Small intestine (tissue), 7 donors: ENCODE measurements around the gene PDE3A. TPM values are rescaled to one million over a fixed set of nuclear protein-coding genes. Genes with fewer than 3 reads are reported as not detected.

Source experiments
- DNase-seq, 2 donors: peaks; one replicate each; pipeline versions ENCODE4 v3.0.0 to v3.0.0-alpha.2; 2013
- FAIRE-seq: peaks from 2 replicates; lab custom pipeline; 2012; peaks lifted over from hg19 to GRCh38; lab: Jason Lieb, UNC
- H3K27ac ChIP-seq, 3 donors: one replicate each; pipeline ENCODE4 v1.5.1; 2013; ENCODE audit warnings: low read length in 2 of 3, mild to moderate bottlenecking in 2 of 3, control low read depth in 1 of 3, inconsistent platforms in 1 of 3, low read depth in 1 of 3, moderate library complexity in 1 of 3
- H3K27me3 ChIP-seq, 3 donors: one replicate each; pipeline ENCODE4 v1.6.1; 2013; ENCODE audit warnings: low read length in 3 of 3, inconsistent platforms in 1 of 3; ENCODE audit not compliant: control insufficient read depth in 3 of 3, insufficient read depth in 3 of 3
- H3K36me3 ChIP-seq, 3 donors: one replicate each; pipeline ENCODE4 v1.6.1; 2013; ENCODE audit warnings: low read length in 3 of 3, inconsistent platforms in 1 of 3, low read depth in 1 of 3, mild to moderate bottlenecking in 1 of 3, moderate library complexity in 1 of 3; ENCODE audit not compliant: control insufficient read depth in 3 of 3, insufficient read depth in 2 of 3
- H3K4me1 ChIP-seq, 3 donors: one replicate each; pipeline ENCODE4 v1.6.1; 2013; ENCODE audit warnings: low read length in 2 of 3, inconsistent platforms in 1 of 3, low read depth in 1 of 3, mild to moderate bottlenecking in 1 of 3, moderate library complexity in 1 of 3; ENCODE audit not compliant: control insufficient read depth in 3 of 3, insufficient read depth in 2 of 3
- H3K4me3 ChIP-seq, 3 donors: one replicate each; pipeline ENCODE4 v1.5.1; 2013; ENCODE audit warnings: low read length in 3 of 3, control low read depth in 1 of 3, inconsistent platforms in 1 of 3, low read depth in 1 of 3, mild to moderate bottlenecking in 1 of 3, moderate library complexity in 1 of 3
- H3K9me3 ChIP-seq, 2 donors: one replicate each; pipeline ENCODE4 v1.6.1; 2013; ENCODE audit warnings: low read depth in 1 of 2, low read length in 1 of 2; ENCODE audit not compliant: control insufficient read depth in 2 of 2, insufficient read depth in 1 of 2
- WGBS, 3 donors: extraction: QIAGEN DNeasy Blood & Tissue Kit; methylation state at CpG; one replicate each; pipeline ENCODE4 v1.1.7; 2013; 5-methylcytosine and 5-hydroxymethylcytosine counted together
- polyA plus RNA-seq, 4 donors: library from polyadenylated mRNA; stranded (reverse) in 3 of 4; unstranded in 1 of 4; fragments of 200-250 nt in 3 of 4; fragments of 120-200 nt in 1 of 4; gene quantifications; one replicate each; pipeline versions ENCODE4 v1.2.1 to v1.2.3, GENCODE V29; 2013
- donor health status: healthy with polysubstance abuse.
- donor health status: control.
- donor health status: control.
- donor health status: Bipolar disorder and iron deficiency.
- donor health status: healthy.

The PDE3A gene
- polyA plus RNA-seq, 4 donors, result 2.4 to 79.4 (median 6.6) TPM

DNA sequence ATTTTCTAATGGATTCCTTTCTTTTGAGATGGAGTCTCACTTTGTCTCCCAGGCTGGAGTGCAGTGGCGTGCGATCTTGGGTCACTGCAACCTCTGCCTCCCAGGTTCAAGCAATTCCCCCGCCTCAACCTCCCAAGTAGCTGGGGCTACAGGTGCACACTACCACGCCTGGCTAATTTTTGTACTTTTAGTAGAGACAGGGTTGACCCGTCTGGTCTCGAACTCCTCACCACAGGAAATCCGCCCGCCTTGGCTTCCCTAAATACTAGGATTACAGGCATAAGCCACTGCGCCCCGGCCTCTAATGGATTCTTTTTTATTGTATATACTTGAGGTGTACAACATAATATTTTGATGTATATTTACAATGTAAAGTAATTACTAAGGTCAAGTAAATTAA, 186.7 kb downstream of the PDE3A start:
- Histone ChIP-seq H3K9me3 (peaks cover 0 to 8% of the 10 kb centered on the region in 2 donors), H3K36me3 (peaks cover 0 to 14% (median 0%) of the 10 kb centered on the region in 3 donors), H3K4me1 (no peaks in the 10 kb centered on the region), H3K4me3 (no peak overlapping the region), H3K27me3 (no peaks in the 10 kb centered on the region), H3K27ac (no peak overlapping the region)
- FAIRE-seq (no peak), DNase-seq (no peak)
- 95 to 98% (median 97%) methylated on average over 10 of the region's 10 CpGs for whole genome bisulfite sequencing, 3 donors

DNA sequence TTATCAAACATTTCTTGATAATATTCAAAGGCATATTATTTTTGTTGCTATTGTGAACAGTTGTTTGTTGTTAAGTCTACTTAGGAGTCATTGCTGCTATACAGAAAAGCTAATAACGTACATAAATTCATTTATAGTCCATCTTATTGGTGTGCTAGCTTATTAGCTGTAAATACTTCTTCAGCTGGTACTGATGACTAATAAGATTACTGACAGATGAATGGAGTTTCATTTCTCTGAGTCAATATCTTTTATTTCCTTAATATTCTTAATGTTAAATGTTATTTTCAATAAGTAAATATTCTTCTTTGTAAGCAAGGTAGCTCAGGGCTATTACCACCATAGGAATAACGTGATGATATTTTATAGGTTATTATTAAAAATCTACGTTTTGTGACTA, 187.4 kb downstream of the PDE3A start:
- Histone ChIP-seq H3K4me3 (no peak overlapping the region), H3K36me3 (peaks cover 0 to 14% (median 0%) of the 10 kb centered on the region in 3 donors), H3K9me3 (peaks cover 0 to 8% of the 10 kb centered on the region in 2 donors), H3K4me1 (no peaks in the 10 kb centered on the region), H3K27me3 (no peaks in the 10 kb centered on the region), H3K27ac (no peak overlapping the region)
- FAIRE-seq (no peak), DNase-seq (no peak)
- WGBS, 3 donors, result 73 to 77% (median 73%) methylated on average over 3 of the region's 3 CpGs

GRCh38 chr12:20557096-20557495, 188.8 kb downstream of the PDE3A start:
- Histone ChIP-seq H3K36me3 (peaks cover 0 to 11% (median 0%) of the 10 kb centered on the region in 3 donors), H3K27me3 (no peaks in the 10 kb centered on the region), H3K27ac (no peak overlapping the region), H3K4me1 (no peaks in the 10 kb centered on the region), H3K4me3 (no peak overlapping the region), H3K9me3 (no peaks in the 10 kb centered on the region)
- no peak for FAIRE-seq
- 72 to 81% (median 74%) methylated on average over 1 of the region's 1 CpG for WGBS, 3 donors
- DNase-seq, result no peak

GRCh38 chr12:20560935-20561334, 192.6 kb downstream of the PDE3A start:
- Histone ChIP-seq H3K9me3 (no peaks in the 10 kb centered on the region), H3K36me3 (peaks cover 0 to 3% (median 0%) of the 10 kb centered on the region in 3 donors), H3K4me1 (no peaks in the 10 kb centered on the region), H3K27ac (no peak overlapping the region), H3K4me3 (no peak overlapping the region), H3K27me3 (no peaks in the 10 kb centered on the region)
- FAIRE-seq (no peak), DNase-seq (no peak)
- 89 to 97% (median 92%) methylated on average over 8 of the region's 8 CpGs for WGBS, 3 donors

DNA sequence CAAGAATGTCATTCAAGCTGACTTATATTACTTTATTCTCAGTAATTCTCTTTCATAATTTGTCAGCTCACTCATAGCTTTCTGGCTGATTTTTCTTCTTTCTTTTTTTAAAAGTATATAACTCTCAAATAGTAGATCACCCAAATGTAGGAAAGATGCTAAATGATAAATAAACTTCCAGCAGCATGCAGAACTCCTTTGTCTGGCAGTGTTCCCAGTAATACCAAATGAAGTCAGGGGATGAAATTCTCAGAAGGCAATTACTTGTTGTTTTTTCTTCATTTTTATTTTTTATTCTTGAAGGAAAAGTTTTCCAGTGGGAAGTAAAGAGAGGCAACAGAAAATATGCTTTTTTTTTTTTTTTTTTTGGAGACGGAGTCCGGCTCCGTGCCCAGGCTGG, 193.5 kb downstream of the PDE3A start:
- DNase-seq, result no peak
- 78 to 100% (median 97%) methylated on average over 3 of the region's 3 CpGs for WGBS, 3 donors
- H3K9me3 ChIP-seq, result no peaks in the 10 kb centered on the region
- FAIRE-seq, result no peak
- peaks cover 0 to 3% (median 0%) of the 10 kb centered on the region in 3 donors for H3K36me3 ChIP-seq
- no peaks in the 10 kb centered on the region for H3K27me3 ChIP-seq
- H3K27ac ChIP-seq, result no peak overlapping the region
- no peaks in the 10 kb centered on the region for H3K4me1 ChIP-seq
- H3K4me3 ChIP-seq, result no peak overlapping the region

DNA sequence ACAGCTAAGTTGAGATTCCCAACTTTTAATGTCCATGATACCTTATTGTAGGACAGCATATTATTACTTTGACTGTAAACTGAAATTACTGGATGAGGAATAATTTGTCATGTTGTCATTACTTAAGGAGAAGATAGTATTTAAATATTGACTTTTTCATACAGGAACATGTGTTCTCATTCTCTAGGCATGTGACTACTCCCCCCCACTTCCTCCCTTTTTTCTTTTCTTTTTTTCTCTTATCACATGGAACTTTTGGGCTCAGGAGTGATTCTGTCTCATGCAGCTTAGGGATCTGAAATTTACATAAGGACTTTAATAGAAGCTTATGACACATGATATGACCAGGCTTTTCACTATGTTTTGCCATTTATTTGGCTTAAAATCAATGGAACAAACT, 199.1 kb downstream of the PDE3A start:
- Histone ChIP-seq H3K27me3 (no peaks in the 10 kb centered on the region), H3K4me3 (no peak overlapping the region), H3K27ac (no peak overlapping the region), H3K4me1 (no peaks in the 10 kb centered on the region), H3K36me3 (no peaks in the 10 kb centered on the region), H3K9me3 (no peaks in the 10 kb centered on the region)
- FAIRE-seq, result no peak
- peak in 1 of 2 donors; percentile 12 for DNase-seq

DNA sequence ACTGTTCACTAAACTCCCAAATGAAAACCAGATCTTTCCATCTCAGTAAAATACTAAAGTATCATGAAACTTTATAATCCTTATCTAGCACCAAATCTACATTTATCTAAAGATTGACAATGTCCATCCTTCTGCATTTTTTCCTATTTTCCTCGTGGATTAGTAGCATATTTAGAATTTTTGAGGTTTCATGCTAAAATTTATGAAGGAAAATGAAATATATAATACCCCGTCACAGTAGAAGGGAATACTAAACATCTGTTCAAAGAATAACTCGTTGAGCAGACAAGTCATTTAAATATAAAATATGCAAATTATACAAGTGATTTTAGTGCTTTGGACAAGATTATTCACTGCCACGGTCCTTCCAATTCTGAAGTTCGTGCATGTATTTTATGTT, 204.1 kb downstream of the PDE3A start:
- Histone ChIP-seq H3K4me1 (no peaks in the 10 kb centered on the region), H3K36me3 (no peaks in the 10 kb centered on the region), H3K4me3 (no peak overlapping the region), H3K27me3 (no peaks in the 10 kb centered on the region), H3K27ac (no peak overlapping the region), H3K9me3 (no peaks in the 10 kb centered on the region)
- WGBS, 3 donors, result 73 to 85% (median 76%) methylated on average over 5 of the region's 5 CpGs
- DNase-seq, result no peak
- FAIRE-seq, result no peak

- peaks cover 0 to 1% (median 0%) of the 10 kb centered on the region in 3 donors for H3K36me3 ChIP-seq
- DNase-seq, result no peak
- no peaks in the 10 kb centered on the region for H3K9me3 ChIP-seq
- no peaks in the 10 kb centered on the region for H3K4me1 ChIP-seq
- no peak for FAIRE-seq
- H3K27ac ChIP-seq, result no peak overlapping the region
- 74 to 96% (median 89%) methylated on average over 3 of the region's 3 CpGs for WGBS, 3 donors
- no peak overlapping the region for H3K4me3 ChIP-seq
- H3K27me3 ChIP-seq, result no peaks in the 10 kb centered on the region
These were observed 208.2 kb downstream of the PDE3A start for GRCh38 chr12:20576528-20576927.

- no peak overlapping the region for H3K4me3 ChIP-seq
- peaks cover 0 to 1% (median 0%) of the 10 kb centered on the region in 3 donors for H3K36me3 ChIP-seq
- H3K4me1 ChIP-seq, result no peaks in the 10 kb centered on the region
- FAIRE-seq (no peak), DNase-seq (no peak)
- WGBS, 3 donors, result 50 to 69% (median 52%) methylated on average over 2 of the region's 2 CpGs
- no peaks in the 10 kb centered on the region for H3K9me3 ChIP-seq
- H3K27me3 ChIP-seq, result no peaks in the 10 kb centered on the region
- no peak overlapping the region for H3K27ac ChIP-seq
These were observed 208.7 kb downstream of the PDE3A start for GRCh38 chr12:20577054-20577453.
